EH (cell line): Measurements from ENCODE around the gene ANKS1B.
"Not testable (repeated sequence)": the region's sequence is repeated elsewhere in the genome, so short reads cannot be mapped to it uniquely, and the experiment has no call there.

ENCODE experiments used
- DNase-seq: peaks from one replicate; pipeline ENCODE4 v3.0.0-alpha.2; 2015; ENCODE audit warnings: low read depth

Gene ANKS1B

GRCh38 chr12:99861731-99862130, 123.0 kb downstream of the ANKS1B start:
- no peak for DNase-seq

- DNase-seq: no peak
Observed at GRCh38 chr12:99859126-99859525, 125.6 kb downstream of the ANKS1B start.

DNA sequence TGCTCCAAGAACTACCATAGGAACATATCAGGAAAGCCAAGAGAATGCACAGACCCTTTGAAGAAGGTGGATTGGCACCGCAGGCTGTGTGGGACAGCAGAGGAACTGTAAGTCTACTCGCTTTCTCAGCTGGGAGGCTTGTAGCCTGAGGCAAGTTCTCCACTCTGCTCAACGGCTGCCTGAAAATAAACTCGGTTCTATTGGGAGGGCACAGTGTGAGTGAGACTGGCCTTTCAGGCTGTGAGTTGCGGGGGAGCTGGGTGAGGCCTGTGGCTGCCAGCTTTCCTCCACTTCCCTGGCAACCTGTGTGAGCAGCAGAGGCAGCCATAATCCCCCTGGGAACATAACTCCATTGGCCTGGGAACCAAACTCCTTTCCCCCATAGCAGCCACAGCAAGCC, 132.1 kb downstream of the ANKS1B start:
- peak; percentile 2 for DNase-seq

GRCh38 chr12:99847936-99848335, 136.8 kb downstream of the ANKS1B start:
- no peak for DNase-seq

- DNase-seq: no peak
Observed at GRCh38 chr12:99834710-99835109, 150.0 kb downstream of the ANKS1B start.

- DNase-seq: no peak
Observed at GRCh38 chr12:99833397-99833796, 151.3 kb downstream of the ANKS1B start.

GRCh38 chr12:99824900-99825542, 159.7 kb downstream of the ANKS1B start:
- peak; percentile 13 for DNase-seq

- no peak for DNase-seq
Observed at GRCh38 chr12:99822273-99822672, 162.5 kb downstream of the ANKS1B start.

DNA sequence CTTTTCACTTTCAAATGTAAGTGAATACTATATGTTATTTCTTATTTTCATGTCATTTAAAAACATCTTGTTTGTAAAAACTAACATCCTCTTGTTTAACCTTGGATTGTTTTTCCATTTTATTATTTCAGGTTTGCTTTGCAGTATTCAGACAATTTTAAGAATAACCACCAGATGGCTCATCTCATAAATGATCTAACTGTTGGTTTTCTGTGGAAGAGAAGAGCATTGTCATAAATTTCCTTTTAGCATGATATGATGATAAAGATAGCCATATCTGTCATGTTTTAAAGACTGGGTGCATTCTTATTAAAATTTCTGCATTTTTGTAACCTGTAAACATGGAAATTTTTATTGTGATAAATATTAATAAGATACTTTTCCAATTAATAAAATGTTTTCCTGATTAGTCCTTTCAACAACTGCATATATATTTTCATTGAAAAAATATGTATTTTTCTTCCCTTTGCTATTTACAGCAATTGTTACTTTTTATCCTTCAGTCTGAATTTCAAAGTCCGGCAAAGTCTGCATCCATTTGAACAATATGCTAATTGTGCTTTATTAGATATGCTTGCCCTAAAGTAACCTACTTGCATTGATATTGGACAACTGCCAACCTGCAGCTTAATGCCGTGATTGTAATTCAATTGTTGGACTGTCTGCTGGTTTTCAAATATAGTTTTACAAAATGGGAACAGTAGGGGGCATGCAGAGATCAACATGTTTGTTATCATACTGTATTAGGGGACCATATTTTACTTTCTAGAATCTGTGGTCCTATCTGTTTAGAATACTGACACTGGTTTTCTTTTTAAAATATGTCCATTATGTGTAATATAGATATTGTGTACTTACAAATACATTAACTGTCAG, 173.8 kb downstream of the ANKS1B start:
- DNase-seq: peak; percentile 38

GRCh38 chr12:99809909-99810308, 174.8 kb downstream of the ANKS1B start:
- DNase-seq: no peak

- DNase-seq: no peak
Observed at GRCh38 chr12:99806304-99806703, 178.4 kb downstream of the ANKS1B start.

DNA sequence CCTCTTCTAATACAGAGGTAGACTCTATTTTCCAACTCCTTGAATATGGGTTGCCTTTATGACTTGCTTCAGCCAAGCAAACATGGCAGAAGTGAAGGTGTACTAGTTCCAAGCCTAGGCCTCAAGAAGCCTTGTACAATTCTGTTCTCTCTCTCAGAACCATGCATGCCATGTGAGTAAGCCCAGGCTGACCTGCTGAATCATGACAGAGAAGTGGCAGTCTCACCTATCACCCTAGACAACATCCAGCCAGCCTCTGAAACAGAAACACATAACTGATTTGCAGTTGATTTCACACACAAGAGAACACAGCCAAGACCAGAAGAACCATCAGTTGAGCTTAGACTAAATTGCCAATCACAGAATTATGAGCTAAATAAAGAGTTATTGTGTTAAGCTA, 180.0 kb downstream of the ANKS1B start:
- DNase-seq: no peak

- no peak for DNase-seq
Observed at GRCh38 chr12:99800605-99801004, 184.1 kb downstream of the ANKS1B start.

DNA sequence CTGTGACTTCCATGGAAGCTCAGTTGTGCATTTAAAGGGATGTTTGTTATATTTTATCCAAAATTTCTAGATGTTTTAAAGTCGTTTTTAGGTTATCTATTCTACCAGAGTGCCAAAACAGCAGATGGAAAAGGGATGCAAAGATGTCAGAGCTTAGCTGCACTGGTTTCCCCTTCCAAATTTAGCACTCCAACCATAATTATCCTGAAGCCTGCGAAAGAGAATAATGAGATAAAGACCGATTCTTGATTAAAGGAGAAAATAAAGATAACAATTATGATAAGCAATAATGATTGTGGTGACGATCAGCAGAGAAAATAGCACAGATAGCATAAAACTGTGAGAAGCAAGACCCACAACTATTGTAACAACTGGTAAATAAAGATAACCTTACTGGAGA, 186.8 kb downstream of the ANKS1B start:
- not testable (repeated sequence) for DNase-seq

DNA sequence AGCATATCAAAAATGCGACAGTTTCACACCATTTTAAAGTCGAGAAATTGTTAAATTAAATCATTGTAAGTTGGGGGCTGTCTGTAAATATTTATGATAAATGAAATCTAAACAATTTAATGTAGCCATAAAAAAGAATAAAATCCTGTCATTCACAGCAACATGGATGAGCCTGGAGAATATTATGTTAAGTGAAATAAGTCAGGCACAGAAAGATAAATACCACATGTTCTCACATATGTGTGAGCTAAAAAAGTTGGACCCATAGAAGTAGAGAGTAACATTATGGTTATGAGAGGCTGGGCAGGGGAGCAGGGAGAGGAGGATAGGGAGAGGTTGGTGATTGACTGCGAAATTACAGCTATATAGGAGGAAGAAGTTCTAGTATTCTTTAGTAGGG, 201.3 kb downstream of the ANKS1B start:
- DNase-seq: no peak

DNA sequence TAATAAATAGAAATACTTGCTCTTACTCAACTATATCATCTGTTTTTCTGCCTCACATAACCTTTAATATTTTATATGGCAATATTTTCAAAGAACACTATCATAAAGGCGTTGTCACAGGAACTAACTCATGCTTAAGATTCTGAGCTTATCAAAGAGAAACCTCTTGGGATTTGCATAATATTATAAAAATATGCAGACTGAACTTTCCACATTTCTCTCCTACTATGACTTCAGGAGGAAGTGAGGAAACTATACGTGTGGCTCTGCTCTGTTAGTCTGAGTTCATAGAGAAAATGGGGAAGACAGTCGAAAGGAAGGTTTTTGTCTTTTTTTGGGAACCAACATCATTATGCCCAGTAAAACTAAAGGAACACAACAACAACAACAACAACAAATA, 212.5 kb downstream of the ANKS1B start:
- DNase-seq: no peak

DNA sequence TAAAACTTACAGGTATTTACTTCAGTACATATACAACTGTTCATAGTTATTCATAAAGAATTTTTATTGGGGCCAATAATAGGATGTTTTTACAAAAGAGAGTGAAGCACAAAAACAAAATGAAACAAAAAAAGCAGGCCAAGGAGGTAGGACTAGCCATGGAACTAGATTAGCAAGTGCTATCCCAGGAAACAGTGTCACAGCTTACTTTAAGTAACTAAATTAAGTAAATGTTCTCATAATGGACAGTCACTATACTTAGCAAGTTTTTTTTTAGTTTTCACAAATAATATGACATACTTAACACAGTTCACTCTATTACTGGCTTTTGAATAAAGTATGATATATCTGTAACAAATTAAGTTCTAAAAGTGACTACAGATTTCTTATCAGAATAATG, 213.1 kb downstream of the ANKS1B start:
- DNase-seq: no peak

GRCh38 chr12:99769396-99769980, 215.2 kb downstream of the ANKS1B start:
- DNase-seq: no peak

GRCh38 chr12:99768758-99769157, 216.0 kb downstream of the ANKS1B start:
- no peak for DNase-seq

GRCh38 chr12:99767809-99768208, 216.9 kb downstream of the ANKS1B start:
- DNase-seq: peak; percentile 11

DNA sequence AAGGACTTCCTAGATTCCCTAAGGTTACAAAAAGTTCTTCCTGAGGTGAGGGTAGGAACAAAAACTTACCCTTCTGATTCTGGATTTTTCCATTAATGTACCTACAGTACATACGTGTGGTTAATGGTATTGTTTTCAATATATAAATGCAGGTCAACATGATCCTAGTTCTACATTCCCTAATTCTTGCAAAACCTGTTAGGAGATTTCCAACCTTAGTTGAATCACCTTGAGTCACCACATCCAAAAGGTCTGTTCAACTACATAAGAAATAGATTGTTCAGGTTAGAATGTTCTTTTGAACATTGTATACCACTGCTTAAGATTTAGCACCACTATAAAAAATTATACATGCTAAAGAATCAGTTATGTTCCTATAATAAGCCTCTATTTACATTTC, 218.3 kb downstream of the ANKS1B start:
- DNase-seq: no peak

DNA sequence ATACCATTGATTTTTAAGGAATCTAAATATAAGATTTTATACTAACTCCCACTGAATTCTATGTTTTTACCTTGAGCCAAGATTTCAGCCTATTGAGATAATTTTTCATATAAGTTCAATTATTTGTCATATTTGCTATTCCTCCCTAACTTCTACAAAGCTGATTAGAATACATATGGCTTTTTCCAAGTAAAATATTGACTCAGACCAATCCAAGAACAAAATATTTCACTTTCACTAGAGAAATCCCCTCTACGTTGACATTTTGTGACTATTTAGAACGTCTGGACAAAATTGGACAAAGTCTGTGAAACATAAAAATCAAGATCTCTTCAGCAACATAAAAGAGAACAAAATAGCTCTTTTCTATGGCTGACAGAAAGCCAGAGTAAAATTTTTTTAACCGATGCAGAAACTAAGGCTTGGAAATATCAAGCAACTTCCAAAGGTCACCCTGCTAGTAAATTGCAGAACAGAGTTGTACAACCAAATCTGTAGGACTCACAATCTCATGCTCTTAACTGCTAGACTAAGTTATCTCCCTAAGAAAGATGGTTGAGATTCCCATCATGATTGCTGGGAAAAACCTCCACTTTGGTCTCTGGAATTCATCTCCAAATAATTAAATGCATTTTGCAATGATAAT, 219.1 kb downstream of the ANKS1B start:
- DNase-seq: no peak

GRCh38 chr12:99759444-99759843, 225.3 kb downstream of the ANKS1B start:
- DNase-seq: no peak
